OCI-LY7 (cell line): ENCODE measurements around the gene IFT88. TPM values are rescaled to one million over a fixed set of nuclear protein-coding genes. Genes with fewer than 3 reads are reported as not detected.

ENCODE experiments used
- BruUV-seq: library from RNA; stranded (reverse); fragments of 400-500 nt; replicated peaks from 2 replicates; lab custom pipeline; 2021; lab: Mats Ljungman, UMichigan
- CTCF ChIA-PET: fragments of 300-600 bp; sonication (Branson Sonifier 250); formaldehyde crosslinking; loops from one replicate; lab custom pipeline; 2022; ENCODE audit warnings: antibody characterized with exemption; ENCODE audit not compliant: unreplicated experiment; lab: Charles Lee
- POLR2A ChIA-PET: fragments of 300-600 bp; sonication (Branson Sonifier 250); formaldehyde crosslinking; loops from one replicate; lab custom pipeline; 2022; ENCODE audit warnings: antibody characterized with exemption; lab: Charles Lee
- DNase-seq: peaks from one replicate; pipeline ENCODE4 v3.0.0-alpha.2; 2015; ENCODE audit warnings: low spot score
- H2AFZ ChIP-seq: fragments of 200-600 bp; sonication (generic), shearing (Covaris generic); 2 replicates; pipeline ENCODE4 v1.6.1; 2014; ENCODE audit warnings: mild to moderate bottlenecking, antibody characterized with exemption, low read length, moderate library complexity
- H3K27ac ChIP-seq: fragments of 200-600 bp; sonication (generic); 2 replicates; pipeline ENCODE4 v1.5.1; 2014; ENCODE audit warnings: mixed run types, low read depth, mild to moderate bottlenecking, moderate library complexity, low read length, inconsistent platforms; ENCODE audit not compliant: poor library complexity, severe bottlenecking
- H3K36me3 ChIP-seq: fragments of 200-600 bp; sonication (generic); 2 replicates; pipeline ENCODE4 v1.6.1; 2014; ENCODE audit warnings: mild to moderate bottlenecking, antibody characterized with exemption, low read length, moderate library complexity, mixed read lengths; ENCODE audit not compliant: insufficient read depth
- H3K4me1 ChIP-seq: fragments of 200-600 bp; sonication (generic); 2 replicates; pipeline ENCODE4 v1.5.1; 2014; ENCODE audit warnings: mild to moderate bottlenecking, low read length; ENCODE audit not compliant: insufficient read depth, poor library complexity, severe bottlenecking
- H3K4me2 ChIP-seq: fragments of 200-600 bp; sonication (generic); 2 replicates; pipeline ENCODE4 v1.6.1; 2014; ENCODE audit warnings: mild to moderate bottlenecking, low read length
- H3K4me3 ChIP-seq: fragments of 200-600 bp; sonication (generic); 2 replicates; pipeline ENCODE4 v1.5.1; 2014; ENCODE audit warnings: mild to moderate bottlenecking, low read depth, low read length; ENCODE audit not compliant: poor library complexity, severe bottlenecking
- H3K79me2 ChIP-seq: fragments of 200-600 bp; sonication (generic); 2 replicates; pipeline ENCODE4 v1.6.1; 2016; ENCODE audit warnings: low read depth, mild to moderate bottlenecking, low read length, moderate library complexity, mixed read lengths; ENCODE audit not compliant: insufficient read depth
- H3K9me2 ChIP-seq: fragments of 200-600 bp; sonication (generic); 2 replicates; pipeline ENCODE4 v1.6.1; 2016; ENCODE audit warnings: mild to moderate bottlenecking, low read length, mixed read lengths; ENCODE audit not compliant: insufficient read depth
- H3K9me3 ChIP-seq: fragments of 200-600 bp; sonication (generic); 2 replicates; pipeline ENCODE4 v1.6.1; 2014; ENCODE audit warnings: mild to moderate bottlenecking, mixed run types, low read length, mixed read lengths
- H4K20me1 ChIP-seq: fragments of 200-600 bp; sonication (generic); 2 replicates; pipeline ENCODE4 v1.6.1; 2014; ENCODE audit warnings: mild to moderate bottlenecking, antibody characterized with exemption, low read length, moderate library complexity, mixed read lengths; ENCODE audit not compliant: insufficient read depth
- CTCF ChIP-seq: fragments of 200-600 bp; sonication (generic); conservative IDR thresholded peaks from 2 replicates; pipeline ENCODE4 v1.5.1; 2014; ENCODE audit warnings: mild to moderate bottlenecking, antibody characterized with exemption, low read length, moderate library complexity, mixed read lengths
- EZH2phosphoT487 ChIP-seq: fragments of 200-600 bp; sonication (generic); IDR thresholded peaks from 2 replicates; pipeline ENCODE4 v1.6.1; 2018; ENCODE audit warnings: low read depth, borderline replicate concordance, mild to moderate bottlenecking, mixed run types, antibody characterized with exemption, low read length, moderate library complexity, mixed read lengths
- intact Hi-C: fragments of 100-400 bp; cut with micrococcal nuclease; formaldehyde crosslinking; loops from one replicate; pipeline ENCODE4 v1.10.0; 2022; ENCODE audit not compliant: unreplicated experiment
- total RNA-seq, 2 experiments: library from RNA; depleted of rRNA in 1 of 2; stranded (reverse); fragments of >200 nt in 1 of 2; shearing (Covaris generic) in 1 of 2; gene quantifications; 2 replicates each; pipeline ENCODE4 v1.2.3, GENCODE V29; 2014 to 2022

The IFT88 gene
- total RNA-seq, 2 experiments from 2014 or later, result 6.1 to 6.9 TPM

- BruUV-seq, result no TSS peak
- no peaks in the 10 kb centered on the region for H4K20me1 ChIP-seq
- no peak overlapping the region for H3K27ac ChIP-seq
- CTCF ChIA-PET, result no interaction called here
- H3K9me3 ChIP-seq, result no peaks in the 10 kb centered on the region
- no peaks in the 10 kb centered on the region for H3K4me1 ChIP-seq
- intact Hi-C loops, result no loop called here
- no peak overlapping the region for H3K4me2 ChIP-seq
- no peaks in the 10 kb centered on the region for H3K36me3 ChIP-seq
- no peaks in the 10 kb centered on the region for H3K9me2 ChIP-seq
- no peak overlapping the region for H3K4me3 ChIP-seq
- TF ChIP-seq EZH2phosphoT487, result no peak
- TF ChIP-seq CTCF, result no peak
- H2AFZ ChIP-seq, result no peak overlapping the region
- H3K79me2 ChIP-seq, result no peaks in the 10 kb centered on the region
- DNase-seq, result no peak
- POLR2A ChIA-PET, result interaction anchor here (0.8 kb wide), 1 partner anchor 12 kb away, joined by 3 read pairs; no protein-coding TSS in a partner anchor
These were observed 20.4 kb upstream of the IFT88 start for GRCh38 chr13:20546556-20546955.

- H2AFZ ChIP-seq, result no peak overlapping the region
- no peaks in the 10 kb centered on the region for H3K4me1 ChIP-seq
- TF ChIP-seq CTCF (no peak), EZH2phosphoT487 (no peak)
- CTCF ChIA-PET, result no interaction called here
- no peak overlapping the region for H3K4me3 ChIP-seq
- DNase-seq, result no peak
- H4K20me1 ChIP-seq, result no peaks in the 10 kb centered on the region
- H3K9me3 ChIP-seq, result no peaks in the 10 kb centered on the region
- POLR2A ChIA-PET, result interaction anchor here (0.6 to 1.1 kb wide), 2 partner anchors 22 to 356 kb away, joined by 3 to 5 read pairs; no protein-coding TSS in a partner anchor
- no peak overlapping the region for H3K27ac ChIP-seq
- no TSS peak for BruUV-seq
- H3K79me2 ChIP-seq, result no peaks in the 10 kb centered on the region
- H3K9me2 ChIP-seq, result no peaks in the 10 kb centered on the region
- H3K36me3 ChIP-seq, result no peaks in the 10 kb centered on the region
- H3K4me2 ChIP-seq, result no peak overlapping the region
- intact Hi-C loops, result no loop called here
These were observed 19.5 kb upstream of the IFT88 start for GRCh38 chr13:20547479-20547908.

GRCh38 chr13:20550799-20551198 is 16.2 kb upstream of the IFT88 start:
- CTCF ChIA-PET, result no interaction called here
- H2AFZ ChIP-seq, result no peak overlapping the region
- H3K79me2 ChIP-seq, result no peaks in the 10 kb centered on the region
- POLR2A ChIA-PET, result no interaction called here
- no peaks in the 10 kb centered on the region for H3K9me3 ChIP-seq
- no peak for DNase-seq
- no peak overlapping the region for H3K4me3 ChIP-seq
- H3K4me1 ChIP-seq, result no peaks in the 10 kb centered on the region
- H3K9me2 ChIP-seq, result no peaks in the 10 kb centered on the region
- intact Hi-C loops, result no loop called here
- no peaks in the 10 kb centered on the region for H3K36me3 ChIP-seq
- no peak overlapping the region for H3K27ac ChIP-seq
- no TSS peak for BruUV-seq
- no peak for TF ChIP-seq EZH2phosphoT487
- no peak for TF ChIP-seq CTCF
- H4K20me1 ChIP-seq, result no peaks in the 10 kb centered on the region
- no peak overlapping the region for H3K4me2 ChIP-seq
